ENCODE results near the gene ENTPD8.

DNA sequence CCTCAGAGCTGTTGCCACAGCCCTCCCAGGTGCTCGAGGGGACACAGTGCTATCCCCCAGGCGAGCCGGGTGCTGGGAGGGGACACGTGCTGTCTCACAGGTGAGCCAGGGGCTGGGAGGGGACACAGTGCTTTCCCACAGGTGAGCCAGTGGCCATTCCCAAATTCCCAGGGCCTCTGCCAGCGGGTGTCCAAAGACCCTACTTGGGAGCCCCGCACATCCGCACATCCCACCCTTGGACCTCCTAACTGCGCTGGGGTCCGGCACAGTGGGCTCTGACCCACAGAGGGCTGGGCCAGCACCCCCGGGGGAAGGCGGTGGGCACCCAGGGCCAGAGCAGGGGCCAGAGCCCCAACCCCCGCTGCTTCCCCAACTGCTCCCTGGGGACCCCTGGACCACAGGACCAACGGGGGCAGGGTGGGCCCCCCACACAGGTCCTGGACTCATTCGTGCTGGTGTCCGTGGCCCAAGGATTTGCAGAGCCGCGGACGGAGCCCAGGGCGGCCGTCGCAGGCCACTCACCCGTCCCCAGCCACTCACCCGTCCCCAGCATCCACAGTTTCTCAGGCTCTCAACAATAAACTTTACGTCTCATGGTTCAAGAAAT lies 36.1 kb downstream of the ENTPD8 start:
- TF ChIP-seq, protein P1, sequence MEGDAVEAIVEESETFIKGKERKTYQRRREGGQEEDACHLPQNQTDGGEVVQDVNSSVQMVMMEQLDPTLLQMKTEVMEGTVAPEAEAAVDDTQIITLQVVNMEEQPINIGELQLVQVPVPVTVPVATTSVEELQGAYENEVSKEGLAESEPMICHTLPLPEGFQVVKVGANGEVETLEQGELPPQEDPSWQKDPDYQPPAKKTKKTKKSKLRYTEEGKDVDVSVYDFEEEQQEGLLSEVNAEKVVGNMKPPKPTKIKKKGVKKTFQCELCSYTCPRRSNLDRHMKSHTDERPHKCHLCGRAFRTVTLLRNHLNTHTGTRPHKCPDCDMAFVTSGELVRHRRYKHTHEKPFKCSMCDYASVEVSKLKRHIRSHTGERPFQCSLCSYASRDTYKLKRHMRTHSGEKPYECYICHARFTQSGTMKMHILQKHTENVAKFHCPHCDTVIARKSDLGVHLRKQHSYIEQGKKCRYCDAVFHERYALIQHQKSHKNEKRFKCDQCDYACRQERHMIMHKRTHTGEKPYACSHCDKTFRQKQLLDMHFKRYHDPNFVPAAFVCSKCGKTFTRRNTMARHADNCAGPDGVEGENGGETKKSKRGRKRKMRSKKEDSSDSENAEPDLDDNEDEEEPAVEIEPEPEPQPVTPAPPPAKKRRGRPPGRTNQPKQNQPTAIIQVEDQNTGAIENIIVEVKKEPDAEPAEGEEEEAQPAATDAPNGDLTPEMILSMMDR (IDR thresholded peaks at IDR 0.05; ENCODE audit: low read depth, low read length): no peak
- no peak for TF ChIP-seq POLR2A (IDR thresholded peaks at IDR 0.05; ENCODE audit: extremely low read depth, insufficient read length)
- TF ChIP-seq, protein P2, sequence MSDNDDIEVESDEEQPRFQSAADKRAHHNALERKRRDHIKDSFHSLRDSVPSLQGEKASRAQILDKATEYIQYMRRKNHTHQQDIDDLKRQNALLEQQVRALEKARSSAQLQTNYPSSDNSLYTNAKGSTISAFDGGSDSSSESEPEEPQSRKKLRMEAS (IDR thresholded peaks at IDR 0.05; ENCODE audit: low read depth, low read length): no peak
